ENCODE measurements around the gene POU2F2. TPM values are rescaled to one million over a fixed set of nuclear protein-coding genes. Genes with fewer than 3 reads are reported as not detected.
"Not testable (repeated sequence)": the region's sequence is repeated elsewhere in the genome, so short reads cannot be mapped to it uniquely, and the experiment has no call there.

POU2F2 gene
- total and polyA plus RNA-seq, 2 donors (not counting 3 experiments of a cell fraction or from before 2014, with no cell fraction given) = 4.0 to 4.1 TPM

DNA sequence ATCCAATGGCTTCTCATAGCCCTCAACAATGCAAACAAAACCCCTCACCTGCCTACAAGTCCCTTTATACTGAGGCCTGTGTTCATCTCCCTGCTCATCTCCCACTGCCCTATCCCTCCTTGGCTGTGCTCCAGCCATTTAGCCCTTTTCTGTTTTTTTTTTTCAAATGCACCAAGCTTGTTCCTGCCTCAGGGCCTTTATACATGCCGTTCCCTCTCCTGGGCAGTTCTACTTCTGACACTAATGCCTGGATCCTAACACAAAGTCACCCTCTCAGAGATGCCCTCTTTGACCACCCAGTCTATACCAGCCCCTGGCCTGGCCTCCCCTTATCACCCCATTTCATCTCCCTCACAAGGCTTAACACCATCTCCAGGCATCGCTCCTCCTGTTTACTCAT, 29.4 kb downstream of the POU2F2 start:
- BruUV-seq (replicated peaks) = no TSS peak
- FAIRE-seq = no peak
- H3K27ac ChIP-seq (ENCODE audit: insufficient read depth, low read depth, low read length) = no peak overlapping the region
- H3K27me3 ChIP-seq (ENCODE audit: control insufficient read depth in 2 of 2, insufficient read depth in 2 of 2, low read length in 2 of 2) = peaks cover 3% of the 10 kb centered on the region in 2 experiments
- intact Hi-C loops (cut with micrococcal nuclease) (no loop called here), dilution Hi-C loops (cut with MboI; ENCODE audit: extremely low pct_ligation_motif_present, low sequenced_read_pairs) (no loop called here)
- CTCF ChIA-PET = interaction anchor here (0.7 to 2.3 kb wide), 7 partner anchors 19 to 338 kb away, joined by 3 to 8 read pairs (median 3); no protein-coding TSS in a partner anchor
- no peak for DNase-seq (ENCODE audit: low read depth, low spot score)
- no peaks in the 10 kb centered on the region for H3K4me1 ChIP-seq (ENCODE audit: control insufficient read depth, extremely low read depth, insufficient read depth, low read length)
- no peak overlapping the region for H3K4me3 ChIP-seq (replicated peaks in 1 of 3; ENCODE audit: insufficient read depth in 1 of 3, low read depth in 1 of 3, low read length in 3 of 3)
- no peaks in the 10 kb centered on the region for H4K20me1 ChIP-seq (replicated peaks; ENCODE audit: control insufficient read depth, extremely low read depth, insufficient read depth, low read length)
- POLR2A ChIA-PET = no interaction called here
- no peak overlapping the region for H3K4me2 ChIP-seq (ENCODE audit: insufficient read depth, low read length)
- H2AFZ ChIP-seq (ENCODE audit: low read depth, low read length) = no peak overlapping the region
- H3K9ac ChIP-seq (replicated peaks; ENCODE audit: extremely low read depth, insufficient read depth, low read length) = no peak overlapping the region
- no peaks in the 10 kb centered on the region for H3K9me1 ChIP-seq (replicated peaks; ENCODE audit: control insufficient read depth, extremely low read depth, insufficient read depth, low read length)
- no peaks in the 10 kb centered on the region for H3K79me2 ChIP-seq (ENCODE audit: control insufficient read depth, insufficient read depth, low read length)
- TF ChIP-seq MYC (IDR thresholded peaks at IDR 0.05; ENCODE audit: low read depth, low read length) (no peak), MAX (IDR thresholded peaks at IDR 0.05; ENCODE audit: insufficient read depth, insufficient read length) (no peak), CTCF (IDR thresholded peaks at IDR 0.05; ENCODE audit: extremely low read depth in 1 of 2, insufficient read depth in 1 of 2, low read depth in 1 of 2, low read length in 2 of 2) (no peak), GATA2 (IDR thresholded peaks at IDR 0.05; ENCODE audit: insufficient read depth, insufficient read length, low read depth, low read length) (no peak), FOS (IDR thresholded peaks at IDR 0.05; ENCODE audit: borderline replicate concordance, insufficient read depth, low read length) (no peak), JUN (IDR thresholded peaks at IDR 0.05; ENCODE audit: borderline replicate concordance, insufficient read depth, insufficient read length, low read depth) (no peak), EZH2 (IDR thresholded peaks at IDR 0.05; ENCODE audit: borderline replicate concordance, low read depth, low read length, severe bottlenecking) (no peak), POLR2AphosphoS5 (IDR thresholded peaks at IDR 0.05; ENCODE audit: insufficient read depth, low read depth, low read length) (no peak), POLR2A (IDR thresholded peaks at IDR 0.05; ENCODE audit: low read depth, low read length) (no peak)
- H3K9me3 ChIP-seq (replicated peaks; ENCODE audit: control insufficient read depth, insufficient read depth, low read length) = no peaks in the 10 kb centered on the region
- no peaks in the 10 kb centered on the region for H3K36me3 ChIP-seq (ENCODE audit: control insufficient read depth in 2 of 2, extremely low read depth in 1 of 2, insufficient read depth in 2 of 2, low read length in 2 of 2)

DNA sequence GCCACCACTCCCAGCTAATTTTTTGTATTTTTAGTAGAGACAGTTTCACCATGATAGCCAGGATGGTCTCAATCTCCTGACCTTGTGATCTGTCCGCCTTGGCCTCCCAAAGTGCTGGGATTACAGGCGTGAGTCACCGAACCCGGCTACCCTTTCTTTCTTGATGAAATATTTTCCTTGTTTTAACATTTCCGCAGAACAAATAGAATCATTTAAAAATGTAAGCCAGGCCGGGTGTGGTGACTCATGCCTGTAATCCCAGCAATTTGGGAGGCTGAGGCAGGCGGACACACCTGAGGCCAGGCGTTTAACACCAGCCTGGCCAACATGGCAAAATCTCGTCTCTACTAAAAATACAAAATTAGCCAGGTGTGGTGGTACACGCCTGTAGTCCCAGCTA, 32.0 kb downstream of the POU2F2 start:
- FAIRE-seq; H3K36me3 ChIP-seq (ENCODE audit: control insufficient read depth in 2 of 2, extremely low read depth in 1 of 2, insufficient read depth in 2 of 2, low read length in 2 of 2); DNase-seq (ENCODE audit: low read depth, low spot score); dilution Hi-C loops (cut with MboI; ENCODE audit: extremely low pct_ligation_motif_present, low sequenced_read_pairs); BruUV-seq (replicated peaks); H3K27me3 ChIP-seq (ENCODE audit: control insufficient read depth in 2 of 2, insufficient read depth in 2 of 2, low read length in 2 of 2); H3K9ac ChIP-seq (replicated peaks; ENCODE audit: extremely low read depth, insufficient read depth, low read length); H3K9me1 ChIP-seq (replicated peaks; ENCODE audit: control insufficient read depth, extremely low read depth, insufficient read depth, low read length); intact Hi-C loops (cut with micrococcal nuclease); H3K27ac ChIP-seq (ENCODE audit: insufficient read depth, low read depth, low read length); H4K20me1 ChIP-seq (replicated peaks; ENCODE audit: control insufficient read depth, extremely low read depth, insufficient read depth, low read length); H3K9me3 ChIP-seq (replicated peaks; ENCODE audit: control insufficient read depth, insufficient read depth, low read length); H3K4me1 ChIP-seq (ENCODE audit: control insufficient read depth, extremely low read depth, insufficient read depth, low read length); H3K4me3 ChIP-seq (replicated peaks in 1 of 3; ENCODE audit: insufficient read depth in 1 of 3, low read depth in 1 of 3, low read length in 3 of 3); H2AFZ ChIP-seq (ENCODE audit: low read depth, low read length); H3K4me2 ChIP-seq (ENCODE audit: insufficient read depth, low read length); H3K79me2 ChIP-seq (ENCODE audit: control insufficient read depth, insufficient read depth, low read length): not testable (repeated sequence)
- ChIA-PET POLR2A (interaction anchor here (0.6 kb wide), 1 partner anchor 304 kb away, joined by 3 read pairs; no protein-coding TSS in a partner anchor), CTCF (interaction anchor here (1.0 to 1.5 kb wide), 7 partner anchors 8 to 76 kb away, joined by 3 to 6 read pairs (median 4); no protein-coding TSS in a partner anchor)
